ENCODE results near the gene ZER1.

- no peak for TF ChIP-seq POLR2A (IDR thresholded peaks at IDR 0.05)
- TF ChIP-seq, protein P1, sequence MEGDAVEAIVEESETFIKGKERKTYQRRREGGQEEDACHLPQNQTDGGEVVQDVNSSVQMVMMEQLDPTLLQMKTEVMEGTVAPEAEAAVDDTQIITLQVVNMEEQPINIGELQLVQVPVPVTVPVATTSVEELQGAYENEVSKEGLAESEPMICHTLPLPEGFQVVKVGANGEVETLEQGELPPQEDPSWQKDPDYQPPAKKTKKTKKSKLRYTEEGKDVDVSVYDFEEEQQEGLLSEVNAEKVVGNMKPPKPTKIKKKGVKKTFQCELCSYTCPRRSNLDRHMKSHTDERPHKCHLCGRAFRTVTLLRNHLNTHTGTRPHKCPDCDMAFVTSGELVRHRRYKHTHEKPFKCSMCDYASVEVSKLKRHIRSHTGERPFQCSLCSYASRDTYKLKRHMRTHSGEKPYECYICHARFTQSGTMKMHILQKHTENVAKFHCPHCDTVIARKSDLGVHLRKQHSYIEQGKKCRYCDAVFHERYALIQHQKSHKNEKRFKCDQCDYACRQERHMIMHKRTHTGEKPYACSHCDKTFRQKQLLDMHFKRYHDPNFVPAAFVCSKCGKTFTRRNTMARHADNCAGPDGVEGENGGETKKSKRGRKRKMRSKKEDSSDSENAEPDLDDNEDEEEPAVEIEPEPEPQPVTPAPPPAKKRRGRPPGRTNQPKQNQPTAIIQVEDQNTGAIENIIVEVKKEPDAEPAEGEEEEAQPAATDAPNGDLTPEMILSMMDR (IDR thresholded peaks at IDR 0.05), result no peak
These were observed 48.3 kb downstream of the ZER1 start for GRCh38 chr9:128723352-128723865.

Data from body of pancreas (tissue), 4 donors.